Keratinocyte (primary cell): ENCODE data around the gene SMYD1. TPM values are rescaled to one million over a fixed set of nuclear protein-coding genes. Genes with fewer than 3 reads are reported as not detected.

ENCODE experiments used
- DNase-seq: peaks from one replicate; pipeline ENCODE4 v3.0.0-alpha.2; 2011; ENCODE audit warnings: low read depth, missing footprints, low spot score
- FAIRE-seq: peaks from 2 replicates; lab custom pipeline; 2011; peaks lifted over from hg19 to GRCh38; lab: Jason Lieb, UNC
- H2AFZ ChIP-seq: 2 replicates; pipeline ENCODE4 v1.6.0; 2012; ENCODE audit warnings: low read length, control low read depth, inconsistent platforms; ENCODE audit not compliant: control insufficient read depth
- H3K27ac ChIP-seq: 2 replicates; pipeline ENCODE4 v1.5.1; 2011; ENCODE audit warnings: low read length; ENCODE audit not compliant: control insufficient read depth, insufficient read depth
- H3K27me3 ChIP-seq: 3 replicates; pipeline ENCODE4 v1.6.0; 2011; ENCODE audit warnings: low read length; ENCODE audit not compliant: control insufficient read depth, insufficient read depth; ENCODE audit errors: extremely low read depth
- H3K36me3 ChIP-seq, 2 experiments: 2 replicates in 1 of 2; 3 replicates in 1 of 2; pipeline ENCODE4 v1.5.1; 2011; ENCODE audit warnings: low read length in 2 of 2, mild to moderate bottlenecking in 1 of 2; ENCODE audit not compliant: control insufficient read depth in 2 of 2, insufficient read depth in 2 of 2; ENCODE audit errors: extremely low read depth in 1 of 2
- H3K4me1 ChIP-seq: 3 replicates; pipeline ENCODE4 v1.5.1; 2011; ENCODE audit warnings: low read length; ENCODE audit not compliant: control insufficient read depth, insufficient read depth; ENCODE audit errors: extremely low read depth
- H3K4me2 ChIP-seq: 3 replicates; pipeline ENCODE4 v1.6.0; 2011; ENCODE audit warnings: low read depth, low read length; ENCODE audit not compliant: control insufficient read depth, insufficient read depth; ENCODE audit errors: extremely low read depth
- H3K4me3 ChIP-seq, 3 experiments: fragments of 200-600 bp in 1 of 3; sonication (generic) in 1 of 3; 2 replicates in 2 of 3; 3 replicates in 1 of 3; pipeline ENCODE4 v1.5.1; 2011 to 2016; ENCODE audit warnings: low read length in 3 of 3, mild to moderate bottlenecking in 3 of 3, control low read depth in 2 of 3, inconsistent platforms in 1 of 3, low read depth in 1 of 3, mixed read lengths in 1 of 3, mixed run types in 1 of 3, moderate library complexity in 1 of 3; ENCODE audit not compliant: control insufficient read depth in 2 of 3, insufficient read depth in 2 of 3; ENCODE audit errors: extremely low read depth in 1 of 3
- H3K79me2 ChIP-seq: 2 replicates; pipeline ENCODE4 v1.6.0; 2012; ENCODE audit warnings: low read length; ENCODE audit not compliant: control insufficient read depth, insufficient read depth
- H3K9ac ChIP-seq: 3 replicates; pipeline ENCODE4 v1.6.0; 2011; ENCODE audit warnings: low read length; ENCODE audit not compliant: control insufficient read depth, insufficient read depth; ENCODE audit errors: extremely low read depth
- H3K9me1 ChIP-seq: 3 replicates; pipeline ENCODE4 v1.6.0; 2011; ENCODE audit warnings: low read length; ENCODE audit not compliant: control insufficient read depth, insufficient read depth; ENCODE audit errors: extremely low read depth
- H3K9me3 ChIP-seq: 2 replicates; pipeline ENCODE4 v1.5.1; 2012; ENCODE audit warnings: low read depth, low read length; ENCODE audit not compliant: control insufficient read depth
- H4K20me1 ChIP-seq: 3 replicates; pipeline ENCODE4 v1.6.0; 2011; ENCODE audit warnings: low read length; ENCODE audit not compliant: control insufficient read depth, insufficient read depth; ENCODE audit errors: extremely low read depth
- CTCF ChIP-seq, 3 experiments: IDR thresholded peaks in 1 of 3; conservative IDR thresholded peaks in 1 of 3; optimal IDR thresholded peaks in 1 of 3; 2 replicates in 2 of 3; 3 replicates in 1 of 3; pipeline versions ENCODE3 to v1.5.1; 2011; ENCODE audit warnings: low read length in 3 of 3, mild to moderate bottlenecking in 3 of 3, moderate library complexity in 2 of 3, control low read depth in 1 of 3, inconsistent platforms in 1 of 3; ENCODE audit not compliant: insufficient read depth in 2 of 3; ENCODE audit errors: extremely low read depth in 1 of 3
- EZH2 ChIP-seq: IDR thresholded peaks from one replicate; pipeline ENCODE4 v1.6.1; 2012; ENCODE audit warnings: inconsistent platforms, mild to moderate bottlenecking, low read length, moderate library complexity
- dilution Hi-C: fragments of 300-500 bp; cut with MboI; formaldehyde crosslinking; loops from one replicate; pipeline ENCODE4 v1.7.0; 2020; ENCODE audit warnings: low sequenced_read_pairs; ENCODE audit not compliant: extremely low pct_ligation_motif_present
- polyA plus RNA-seq, 5 experiments: library from polyadenylated mRNA; depleted of rRNA in 3 of 5; stranded (reverse) in 3 of 5; stranded (forward) in 1 of 5; unstranded in 1 of 5; fragments of >200 nt; gene quantifications; 1 replicate in 1 of 5; 2 replicates in 3 of 5; 3 replicates in 1 of 5; pipeline versions ENCODE4 v1.2.1 to v1.2.3, GENCODE V29; 2011 to 2012; ENCODE audit warnings: missing spikeins in 2 of 5, low read depth in 1 of 5, low replicate concordance in 1 of 5

Gene SMYD1
- polyA plus RNA-seq, 1 donor (not counting 4 experiments of a cell fraction or from before 2014, with no cell fraction given), result not detected

GRCh38 chr2:88144271-88144670, 76.6 kb downstream of the SMYD1 start:
- Histone ChIP-seq H3K4me1 (no peaks in the 10 kb centered on the region), H3K4me3 (no peak overlapping the region), H3K27ac (no peak overlapping the region), H2AFZ (no peak overlapping the region), H3K36me3 (no peaks in the 10 kb centered on the region), H3K9me1 (no peaks in the 10 kb centered on the region), H3K79me2 (no peaks in the 10 kb centered on the region), H3K9me3 (no peaks in the 10 kb centered on the region), H4K20me1 (no peaks in the 10 kb centered on the region), H3K9ac (no peak overlapping the region), H3K27me3 (no peaks in the 10 kb centered on the region), H3K4me2 (no peak overlapping the region)
- no peak for DNase-seq
- TF ChIP-seq CTCF (optimal IDR thresholded peaks at IDR 0.05 in 1 of 3, IDR thresholded peaks at IDR 0.05 in 1 of 3, conservative IDR thresholded peaks at IDR 0.05 in 1 of 3; ENCODE audit: extremely low read depth in 1 of 3, insufficient read depth in 2 of 3, low read length in 3 of 3) (no peak), EZH2 (no peak)
- FAIRE-seq, result no peak
- dilution Hi-C loops, result no loop called here

GRCh38 chr2:88144914-88145497, 77.4 kb downstream of the SMYD1 start:
- Histone ChIP-seq H4K20me1 (no peaks in the 10 kb centered on the region), H3K36me3 (no peaks in the 10 kb centered on the region), H3K9me3 (no peaks in the 10 kb centered on the region), H3K9ac (no peak overlapping the region), H2AFZ (no peak overlapping the region), H3K4me2 (no peak overlapping the region), H3K4me3 (no peak overlapping the region), H3K4me1 (no peaks in the 10 kb centered on the region), H3K27ac (no peak overlapping the region), H3K27me3 (no peaks in the 10 kb centered on the region), H3K9me1 (no peaks in the 10 kb centered on the region), H3K79me2 (no peaks in the 10 kb centered on the region)
- FAIRE-seq, result no peak
- TF ChIP-seq CTCF (optimal IDR thresholded peaks at IDR 0.05 in 1 of 3, IDR thresholded peaks at IDR 0.05 in 1 of 3, conservative IDR thresholded peaks at IDR 0.05 in 1 of 3; ENCODE audit: extremely low read depth in 1 of 3, insufficient read depth in 2 of 3, low read length in 3 of 3) (no peak), EZH2 (no peak)
- dilution Hi-C loops, result no loop called here
- no peak for DNase-seq
